ENCODE measurements around the gene PYGM.

Gene PYGM

DNA sequence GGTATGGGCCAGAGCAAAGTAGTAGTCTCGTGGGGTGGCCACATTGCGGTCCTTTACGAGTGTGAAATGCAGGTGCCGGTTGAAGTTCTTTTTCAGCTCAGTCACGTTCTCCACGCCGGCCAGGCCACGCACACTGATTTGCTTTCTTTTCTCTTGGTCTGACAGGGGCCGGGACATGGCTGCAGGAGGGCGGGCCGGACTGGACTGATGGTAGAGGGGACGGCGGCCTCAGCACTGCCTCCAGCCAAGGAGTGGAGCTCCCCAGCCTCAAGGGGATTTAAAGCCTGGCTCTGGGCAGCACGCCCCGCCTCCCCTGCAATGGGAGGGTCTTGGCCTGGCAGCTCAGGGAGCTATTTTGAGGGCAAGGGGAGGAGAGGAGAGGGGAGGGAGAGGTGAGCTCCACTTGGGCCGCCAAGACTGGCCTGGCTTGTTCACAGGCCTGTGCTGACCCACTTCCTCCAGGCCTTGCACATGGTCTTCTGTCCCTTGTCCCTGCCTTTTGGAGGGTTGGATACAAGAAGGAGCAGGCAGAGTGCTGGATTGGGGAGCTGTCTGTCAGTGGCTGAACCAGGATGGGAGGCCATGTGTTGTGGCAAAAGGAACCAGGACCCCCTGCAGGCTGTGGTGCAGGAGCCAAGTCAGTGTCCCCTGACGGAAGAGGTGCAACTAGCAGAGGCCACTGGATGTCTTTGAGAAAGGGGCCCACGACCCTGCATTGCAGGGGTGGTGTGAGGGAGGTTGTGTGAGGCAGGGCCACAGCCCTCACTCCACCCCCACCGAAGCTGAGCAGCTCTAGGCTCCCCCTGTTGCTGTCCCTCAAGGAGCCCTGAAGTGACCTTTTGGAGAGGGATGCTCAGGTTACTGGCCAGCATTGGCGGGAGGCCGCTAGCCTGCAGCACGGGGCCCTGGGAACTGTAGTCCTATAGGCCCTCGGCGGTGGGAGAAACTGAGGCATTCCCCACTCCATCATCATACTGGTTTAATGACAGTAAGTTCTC is at the start of gene PYGM:
PYGM (minus strand) TSS at position 253 of the 998 bp plus-strand sequence; CDS start at position 177, 76 bp downstream.
- no peak for DNase-seq

DNA sequence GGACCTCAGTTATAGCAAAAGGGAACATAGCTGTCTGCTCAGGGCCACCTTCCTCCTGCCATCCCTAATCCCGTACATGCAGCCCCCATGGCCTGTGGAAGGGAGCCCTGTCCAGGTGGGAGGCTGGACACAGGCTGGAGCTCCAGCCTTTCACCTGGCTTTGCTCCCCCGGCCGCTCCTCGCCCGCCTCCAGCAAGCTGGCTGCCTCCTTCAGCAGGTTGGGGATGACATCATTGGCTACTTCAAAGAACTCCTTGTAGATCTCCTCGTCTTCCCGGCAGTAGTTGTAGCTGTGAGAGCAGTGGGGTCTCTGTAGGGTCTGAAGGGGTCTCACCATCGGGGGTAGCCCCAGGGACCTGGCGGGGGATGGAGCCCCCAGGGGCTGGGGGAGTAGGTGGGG is 45.7 kb upstream of the PYGM start:
- DNase-seq: no peak

- DNase-seq: no peak
These were observed 44.8 kb upstream of the PYGM start for GRCh38 chr11:64804346-64805210.

GRCh38 chr11:64803846-64804345 is 44.1 kb upstream of the PYGM start:
- no peak for DNase-seq

DNA sequence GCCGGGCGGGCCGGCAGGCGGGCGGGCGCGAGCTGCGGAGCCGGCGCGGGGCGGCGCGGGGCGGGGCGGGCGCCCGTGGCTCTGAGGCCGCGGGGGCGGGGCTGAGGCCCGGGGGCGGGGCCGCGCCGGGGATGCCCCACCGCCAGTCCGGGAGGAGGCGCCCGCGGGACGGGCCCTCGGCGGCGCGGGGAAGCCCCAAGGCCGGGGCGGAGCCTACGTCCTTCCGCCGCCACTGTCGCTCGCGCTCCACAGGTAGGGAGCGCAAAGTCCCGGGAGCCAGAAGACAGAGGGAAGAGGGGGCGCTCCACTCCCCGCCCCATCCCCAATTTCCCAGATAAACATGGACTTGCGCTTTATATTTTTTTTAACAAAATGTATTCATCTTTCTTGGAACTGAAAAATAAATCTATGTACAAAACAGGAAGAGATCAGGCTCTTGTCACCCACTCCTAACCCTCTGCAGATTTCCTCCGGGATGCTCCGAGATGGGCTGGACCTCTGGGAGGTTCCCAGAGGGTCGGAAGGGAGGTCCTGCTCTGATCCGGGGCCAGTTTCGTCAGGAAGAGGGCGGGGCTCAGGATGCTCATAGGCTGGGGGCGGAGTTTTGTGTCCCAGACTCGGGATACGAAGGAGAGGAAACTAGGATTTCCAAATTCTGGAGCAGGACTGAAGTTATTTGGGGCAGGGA is 43.5 kb upstream of the PYGM start, which contains the start of gene MAP4K2:
MAP4K2 (minus strand) TSS at position 57 of the 688 bp plus-strand sequence. CDS start 65 bp downstream, outside the sequence.
- DNase-seq: peak; percentile 80

- DNase-seq: no peak
These were observed 42.8 kb upstream of the PYGM start for GRCh38 chr11:64802370-64803157.

GRCh38 chr11:64801561-64802369 is 42.0 kb upstream of the PYGM start:
- DNase-seq: no peak

GRCh38 chr11:64801158-64801464 is 41.3 kb upstream of the PYGM start:
- no peak for DNase-seq

- no peak for DNase-seq
These were observed 40.8 kb upstream of the PYGM start for GRCh38 chr11:64800303-64801157.

- no peak for DNase-seq
These were observed 40.0 kb upstream of the PYGM start for GRCh38 chr11:64799623-64800302.

DNA sequence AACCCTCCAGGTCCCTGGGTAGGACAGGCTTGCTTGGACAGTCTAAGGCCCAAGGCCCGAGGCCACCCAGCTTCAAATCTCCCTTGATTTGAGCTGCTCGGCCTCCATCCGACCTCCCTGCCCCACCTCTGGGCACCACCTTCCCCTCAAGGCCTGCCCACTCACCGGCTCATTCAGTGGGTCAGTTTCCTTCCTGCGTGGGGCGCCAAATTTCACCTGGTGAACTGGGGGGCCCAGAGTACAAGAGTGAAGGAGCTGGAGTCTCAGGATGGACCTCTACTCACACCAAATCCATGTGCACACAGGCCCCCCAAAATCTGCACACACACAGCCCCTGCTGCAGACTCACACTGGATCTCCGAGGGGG is 39.5 kb upstream of the PYGM start:
- DNase-seq: no peak

GRCh38 chr11:64796757-64797541 is 37.2 kb upstream of the PYGM start:
- no peak for DNase-seq

DNA sequence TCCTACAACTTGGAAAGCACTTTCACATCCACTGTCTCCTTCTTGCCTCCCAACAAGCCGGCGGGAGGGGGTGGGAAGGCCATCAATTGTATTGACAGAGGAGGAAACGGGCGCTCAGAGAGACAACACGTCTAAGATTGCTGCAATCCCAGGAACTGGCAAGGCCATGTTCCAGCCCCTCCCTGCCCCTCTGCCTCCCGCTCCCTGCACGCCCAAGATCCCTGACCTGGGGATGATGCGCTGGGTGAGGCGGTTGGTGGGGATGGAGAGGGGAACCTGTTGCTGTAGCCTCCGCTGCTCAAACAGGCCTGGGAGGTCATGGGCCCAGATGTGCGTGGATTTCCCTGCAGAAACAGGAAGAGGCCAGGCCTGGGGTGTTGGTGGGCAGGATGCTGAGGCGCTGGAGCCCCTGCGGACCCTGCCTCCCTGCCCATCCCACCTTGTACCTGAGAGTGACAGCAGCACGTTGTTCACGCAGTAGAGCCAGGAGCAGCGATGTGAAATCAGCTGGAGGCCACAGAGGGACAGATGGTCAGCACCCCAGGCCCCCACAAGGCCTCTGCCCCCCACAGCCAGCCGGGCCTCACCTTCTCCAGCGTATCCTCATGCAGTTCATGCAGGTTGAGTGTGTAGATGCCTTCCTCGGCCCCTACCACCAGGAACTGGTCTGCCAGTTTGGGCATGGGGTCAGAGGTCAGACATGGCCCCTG is 36.4 kb upstream of the PYGM start:
- DNase-seq: no peak

DNA sequence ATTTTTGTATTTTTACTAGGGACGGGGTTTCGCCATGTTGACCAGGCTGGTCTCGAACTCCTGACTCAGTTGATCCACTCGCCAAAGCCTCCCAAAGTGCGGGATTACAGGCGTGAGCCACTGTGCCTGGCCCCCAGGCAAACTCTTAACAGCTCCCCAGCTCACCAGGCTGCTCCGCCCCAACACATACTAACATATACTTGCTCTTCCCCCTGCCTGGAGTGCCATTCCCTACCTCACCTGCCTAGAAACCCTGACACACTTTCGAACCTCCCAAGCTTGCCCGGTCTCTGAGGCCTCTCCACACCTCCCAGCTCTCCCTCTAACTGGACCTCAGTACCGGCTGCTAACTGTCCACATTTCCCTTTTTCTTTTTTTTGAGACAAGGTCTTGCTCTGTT is 34.8 kb upstream of the PYGM start:
- DNase-seq: no peak

DNA sequence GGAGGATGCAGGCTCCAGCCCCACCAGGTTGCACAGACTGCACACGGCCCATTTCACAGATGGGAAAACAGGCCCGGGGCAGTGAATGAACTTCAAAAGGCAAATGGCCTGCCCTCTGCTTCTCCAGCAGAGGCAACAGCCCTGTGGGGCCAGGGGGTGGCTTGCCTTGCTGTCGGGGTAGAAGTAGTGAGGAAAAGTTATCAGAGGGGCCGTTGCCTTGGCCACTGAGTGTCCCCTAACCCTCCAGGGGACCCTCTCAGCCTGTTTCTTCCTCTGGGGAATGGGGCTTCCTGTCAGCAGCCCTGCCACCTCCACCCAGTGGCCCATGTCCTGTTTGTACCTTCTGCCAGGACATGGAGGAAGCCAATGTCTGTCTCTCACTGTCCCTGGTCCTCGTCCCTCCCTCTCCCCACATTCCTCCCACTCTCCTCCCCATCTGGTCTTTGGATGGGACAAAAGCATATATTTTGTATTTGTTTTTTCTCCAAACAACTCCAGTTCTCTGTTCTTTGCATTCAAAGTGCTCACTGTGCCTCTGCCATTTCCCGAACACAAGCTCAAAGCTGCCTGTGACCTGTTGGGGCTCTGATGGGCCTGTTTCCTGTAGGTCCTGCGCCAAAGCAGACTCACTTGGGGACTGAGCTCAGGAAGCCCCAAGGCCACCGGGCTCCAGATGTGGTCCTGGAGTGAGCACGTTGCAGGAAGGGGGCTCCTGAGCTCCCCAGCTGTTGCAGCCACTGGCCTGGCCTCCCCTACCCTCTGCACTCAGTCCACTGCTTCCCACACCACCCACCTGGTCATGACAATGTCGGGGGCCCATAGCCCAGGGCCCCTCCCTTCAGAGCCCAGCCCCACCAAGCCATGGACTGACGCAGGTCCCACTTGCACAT is 33.7 kb upstream of the PYGM start:
- DNase-seq: no peak

DNA sequence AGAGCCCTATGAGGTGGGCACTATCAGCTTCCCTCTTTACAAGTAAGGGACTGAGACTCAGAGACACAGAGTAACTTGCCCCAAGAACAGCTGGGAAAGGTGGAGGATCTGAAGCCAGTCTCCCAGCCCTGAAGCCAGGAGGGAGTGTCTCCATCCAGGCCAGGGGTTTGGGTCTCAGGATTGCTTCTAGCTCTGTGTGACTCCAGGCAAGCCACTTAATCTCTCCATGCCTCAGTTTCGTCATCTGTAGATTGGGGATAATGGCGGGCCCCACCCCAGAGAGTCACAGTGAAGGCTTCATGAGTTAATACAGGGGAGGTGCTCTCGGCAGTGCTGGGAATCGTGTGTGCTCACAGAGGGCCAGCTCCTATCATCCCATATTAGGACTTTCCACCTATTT is 32.7 kb upstream of the PYGM start:
- DNase-seq: no peak

DNA sequence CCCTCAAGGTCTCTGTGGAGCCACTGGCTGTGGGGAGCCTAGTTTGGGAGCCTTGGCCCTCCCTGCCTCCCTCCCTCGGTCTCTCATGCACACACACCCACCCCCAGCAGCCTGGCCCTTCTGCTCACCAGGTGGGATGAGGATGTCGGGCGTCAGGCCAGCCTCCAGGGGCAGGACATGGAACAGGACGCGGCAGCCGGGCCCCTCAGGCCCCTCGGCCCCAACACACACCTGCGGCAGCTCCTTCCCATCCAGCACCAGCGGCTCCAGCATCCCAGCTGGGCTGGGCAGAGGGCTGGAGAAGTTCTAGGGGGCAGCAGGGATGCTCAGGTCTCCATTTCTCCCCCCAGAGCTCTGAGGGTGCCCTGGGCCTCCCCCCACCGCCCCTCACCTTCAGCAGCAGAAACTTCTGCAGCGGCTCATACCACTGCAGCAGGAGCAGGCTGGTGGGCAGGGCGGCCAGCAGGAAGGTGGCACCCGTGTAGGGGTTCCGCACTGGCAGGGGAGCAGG is 32.1 kb upstream of the PYGM start:
- no peak for DNase-seq
